Sigmoid colon (tissue), 4 donors: ENCODE measurements around the gene LAMC3.

Source experiments
- CTCF ChIP-seq, 4 experiments: fragments of 450-650 bp in 3 of 4; fragments of 200-600 bp in 1 of 4; IDR thresholded peaks; one replicate each; pipeline ENCODE4 v1.5.1; 2016 to 2019; ENCODE audit warnings: antibody characterized with exemption in 4 of 4, mild to moderate bottlenecking in 3 of 4, moderate library complexity in 2 of 4
- EP300 ChIP-seq, 4 donors: sonication (generic); formaldehyde crosslinking; IDR thresholded peaks; one replicate each; pipeline ENCODE4 v1.6.1; 2017; ENCODE audit warnings: antibody characterized with exemption in 4 of 4
- POLR2A ChIP-seq, 2 donors: fragments of 450-650 bp; IDR thresholded peaks; one replicate each; pipeline ENCODE4 v1.6.1; 2016; ENCODE audit warnings: antibody characterized with exemption in 2 of 2, mild to moderate bottlenecking in 2 of 2, moderate library complexity in 2 of 2
- POLR2AphosphoS5 ChIP-seq, 4 donors: sonication (generic); formaldehyde crosslinking; IDR thresholded peaks; one replicate each; pipeline ENCODE4 v1.6.1; 2017; ENCODE audit warnings: antibody characterized with exemption in 4 of 4

GRCh38 chr9:131111186-131111853 is 102.3 kb downstream of the LAMC3 start:
- TF ChIP-seq CTCF (IDR thresholded peaks at IDR 0.05) (no peak), POLR2A (IDR thresholded peaks at IDR 0.05) (no peak), POLR2AphosphoS5 (IDR thresholded peaks at IDR 0.05) (no peak), EP300 (IDR thresholded peaks at IDR 0.05) (no peak)
